GM12873 (cell line): ENCODE data around the gene ADAMTSL1.

Experiments
- TF ChIP-seq, protein P1 (sequence below): IDR thresholded peaks from 2 replicates; pipeline ENCODE4 v1.5.1; 2012; ENCODE audit warnings: low read depth, mild to moderate bottlenecking, moderate library complexity, low read length, control low read depth; ENCODE audit not compliant: insufficient read depth; ENCODE audit errors: missing control alignments

ADAMTSL1 gene

DNA sequence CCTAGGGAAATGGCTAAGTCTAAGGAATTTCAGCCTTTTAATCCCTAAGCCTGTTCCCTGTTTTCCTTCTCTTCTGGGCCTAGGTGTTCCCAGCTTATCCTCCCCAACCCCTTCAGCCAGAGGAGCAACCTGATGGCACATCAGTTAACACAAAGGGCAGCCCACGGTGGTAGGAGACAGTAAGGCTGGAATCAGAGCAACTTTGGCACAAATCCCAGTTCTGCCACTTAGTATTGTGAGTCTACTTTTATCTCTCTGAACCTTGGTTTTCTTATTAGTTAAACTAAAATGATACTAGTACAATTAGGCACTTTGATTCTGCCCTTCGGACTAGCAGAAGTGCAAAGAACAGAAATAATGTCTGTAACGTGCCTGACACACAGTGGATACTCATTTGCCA is 312.2 kb downstream of the ADAMTSL1 start:
- TF ChIP-seq, protein P1, sequence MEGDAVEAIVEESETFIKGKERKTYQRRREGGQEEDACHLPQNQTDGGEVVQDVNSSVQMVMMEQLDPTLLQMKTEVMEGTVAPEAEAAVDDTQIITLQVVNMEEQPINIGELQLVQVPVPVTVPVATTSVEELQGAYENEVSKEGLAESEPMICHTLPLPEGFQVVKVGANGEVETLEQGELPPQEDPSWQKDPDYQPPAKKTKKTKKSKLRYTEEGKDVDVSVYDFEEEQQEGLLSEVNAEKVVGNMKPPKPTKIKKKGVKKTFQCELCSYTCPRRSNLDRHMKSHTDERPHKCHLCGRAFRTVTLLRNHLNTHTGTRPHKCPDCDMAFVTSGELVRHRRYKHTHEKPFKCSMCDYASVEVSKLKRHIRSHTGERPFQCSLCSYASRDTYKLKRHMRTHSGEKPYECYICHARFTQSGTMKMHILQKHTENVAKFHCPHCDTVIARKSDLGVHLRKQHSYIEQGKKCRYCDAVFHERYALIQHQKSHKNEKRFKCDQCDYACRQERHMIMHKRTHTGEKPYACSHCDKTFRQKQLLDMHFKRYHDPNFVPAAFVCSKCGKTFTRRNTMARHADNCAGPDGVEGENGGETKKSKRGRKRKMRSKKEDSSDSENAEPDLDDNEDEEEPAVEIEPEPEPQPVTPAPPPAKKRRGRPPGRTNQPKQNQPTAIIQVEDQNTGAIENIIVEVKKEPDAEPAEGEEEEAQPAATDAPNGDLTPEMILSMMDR: no peak

DNA sequence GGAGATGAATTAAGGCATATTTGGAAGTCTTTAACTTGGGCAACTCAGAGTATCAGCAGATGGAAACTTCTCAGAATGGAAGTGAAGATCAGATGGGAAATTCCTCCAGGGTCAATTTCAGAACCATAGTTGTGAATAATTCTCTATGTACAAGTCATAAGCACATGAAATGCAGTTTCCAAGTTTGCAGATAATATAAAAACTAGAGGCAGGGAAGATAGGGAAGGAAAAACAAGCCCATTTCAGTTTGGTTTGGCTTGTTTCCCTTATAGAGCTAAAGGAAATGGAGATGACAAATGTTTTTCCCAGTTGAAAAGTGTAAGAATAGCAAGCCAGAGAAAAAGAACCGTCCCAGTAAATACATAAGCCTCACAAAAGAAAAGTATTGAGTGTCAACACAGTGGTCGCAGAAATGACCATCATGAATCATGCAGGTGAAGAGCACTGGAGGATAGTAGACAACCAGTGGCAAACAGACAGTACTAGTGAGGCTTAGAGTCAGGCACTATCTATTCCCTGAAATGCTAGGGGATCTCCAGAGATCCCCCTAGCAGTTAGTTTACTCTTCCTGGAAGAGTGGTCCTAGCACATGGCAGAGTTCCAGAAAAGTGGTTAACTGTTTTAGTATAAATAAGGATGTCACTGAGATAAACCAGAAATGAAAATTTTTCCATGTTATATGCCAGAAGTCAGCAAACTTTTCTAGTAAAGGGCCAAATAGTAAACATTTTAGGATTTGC is 313.1 kb downstream of the ADAMTSL1 start:
- TF ChIP-seq, protein P1: no peak

DNA sequence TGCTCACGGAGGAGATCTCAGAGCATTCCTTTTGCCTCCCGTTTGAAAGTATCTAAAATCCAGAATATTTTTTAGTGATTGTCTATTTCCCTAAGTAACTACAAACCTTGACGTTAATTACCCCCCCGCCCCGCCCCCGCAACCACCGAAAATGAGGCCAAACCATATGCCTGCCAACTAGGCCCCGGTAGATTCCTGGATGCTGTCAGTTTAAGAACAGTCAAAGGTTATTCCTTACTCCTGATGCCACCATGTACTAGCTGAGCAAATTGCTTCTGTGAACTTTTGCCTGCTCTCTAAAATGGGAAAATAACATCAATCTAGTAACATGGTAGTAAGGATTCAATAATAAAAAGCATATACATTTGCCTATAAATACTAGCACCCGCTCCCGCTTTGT is 314.3 kb downstream of the ADAMTSL1 start:
- TF ChIP-seq, protein P1: no peak

DNA sequence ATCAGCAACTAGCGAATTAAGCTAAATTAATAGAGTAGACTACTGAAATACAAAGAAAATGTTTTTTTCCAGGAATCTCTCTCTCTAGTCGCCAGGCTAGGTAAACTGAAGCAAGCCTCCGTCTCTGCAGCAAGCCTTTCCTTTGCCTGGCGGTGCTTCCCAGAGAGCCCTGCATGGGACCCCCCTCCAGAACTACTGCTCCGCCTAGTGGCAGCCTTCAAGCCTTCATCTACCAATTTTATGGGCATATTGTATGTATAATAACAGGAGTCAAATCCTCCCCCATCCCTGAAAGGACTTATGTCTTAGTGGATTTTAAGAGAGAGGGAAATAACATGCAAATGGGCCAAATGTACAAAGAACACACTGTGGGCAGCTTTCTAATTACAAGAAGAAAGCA is 317.1 kb downstream of the ADAMTSL1 start:
- TF ChIP-seq, protein P1: peak; percentile 51

DNA sequence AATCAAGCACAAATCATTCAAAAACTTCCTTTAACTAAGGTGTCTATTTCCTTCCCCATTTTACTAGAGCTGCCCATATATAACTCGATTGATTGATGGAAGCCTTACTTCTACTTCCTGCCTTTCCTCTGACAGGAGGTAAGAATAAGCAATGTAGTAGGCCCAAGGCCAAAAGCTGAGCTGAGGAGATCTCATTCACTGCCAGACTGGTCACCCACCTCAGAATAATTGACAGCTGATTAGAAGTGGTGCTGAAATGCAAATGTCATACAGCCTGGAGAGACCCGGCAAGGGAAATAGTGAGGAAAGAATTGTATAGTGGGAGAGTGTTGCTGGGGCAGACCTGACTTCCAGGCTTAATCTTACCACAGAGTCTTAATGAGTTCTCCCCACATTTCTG is 319.2 kb downstream of the ADAMTSL1 start:
- TF ChIP-seq, protein P1: no peak

DNA sequence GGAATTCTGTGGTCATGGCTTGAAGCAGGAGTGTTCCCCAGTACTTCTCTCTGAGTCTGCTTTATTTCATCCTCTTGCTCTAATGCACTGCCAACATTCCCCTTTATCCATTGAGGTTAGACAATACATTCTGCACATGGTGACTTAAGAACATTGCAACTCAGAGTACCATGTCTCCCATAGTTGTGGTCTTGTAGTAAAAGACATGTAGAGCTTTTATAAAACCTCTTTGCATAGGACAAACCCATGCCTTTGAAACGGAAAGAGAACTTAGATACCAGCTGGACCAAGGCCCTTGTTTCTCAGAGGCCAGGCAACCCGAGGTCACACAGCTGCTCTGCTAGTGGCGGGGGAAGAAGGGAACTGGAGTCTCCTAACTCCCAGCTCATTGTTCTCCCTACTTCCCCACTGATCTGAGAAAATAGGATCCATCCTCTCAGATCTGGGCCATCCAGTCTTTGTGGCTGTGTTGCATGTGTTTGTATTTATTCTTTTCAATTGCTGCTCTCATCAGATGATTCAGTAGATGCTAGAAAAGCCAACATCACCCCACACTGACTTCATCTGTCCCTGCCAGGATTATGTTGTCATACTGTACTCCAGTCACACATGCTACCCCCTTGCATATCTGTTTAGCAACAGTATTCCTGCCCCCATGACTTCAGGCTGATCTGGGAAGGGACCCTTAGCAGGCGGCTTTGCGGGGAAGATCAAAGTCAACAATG is 322.2 kb downstream of the ADAMTSL1 start:
- TF ChIP-seq, protein P1: no peak

DNA sequence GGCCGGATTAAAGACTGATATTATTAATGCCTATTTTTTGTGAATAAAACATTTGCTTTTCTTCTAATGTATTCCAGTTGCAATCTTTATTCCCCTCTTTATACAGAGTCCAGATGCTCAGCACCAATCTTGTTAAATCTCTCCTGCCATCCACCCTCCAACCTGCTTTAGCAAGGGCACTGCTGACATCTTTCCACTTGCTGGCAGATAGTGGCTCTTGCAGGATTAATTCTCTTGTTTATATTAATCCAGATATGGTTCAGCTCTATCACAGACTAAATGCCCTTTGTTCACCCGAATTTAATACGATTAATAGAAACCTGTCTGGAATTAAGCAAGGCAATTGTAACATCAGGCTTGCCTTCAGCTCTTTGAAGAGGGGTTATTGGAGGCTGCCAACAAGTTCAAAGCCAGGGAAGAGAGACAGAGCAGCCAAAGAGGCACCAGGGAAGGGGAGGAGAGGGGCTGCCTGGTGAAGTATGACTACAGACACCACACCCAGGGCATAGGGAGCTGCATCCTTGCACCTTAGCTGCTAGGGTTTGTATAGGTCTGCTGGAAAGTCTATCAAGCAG is 322.8 kb downstream of the ADAMTSL1 start:
- TF ChIP-seq, protein P1: no peak
